ENCODE results near the gene CAMSAP1.

CAMSAP1 gene, protein sequence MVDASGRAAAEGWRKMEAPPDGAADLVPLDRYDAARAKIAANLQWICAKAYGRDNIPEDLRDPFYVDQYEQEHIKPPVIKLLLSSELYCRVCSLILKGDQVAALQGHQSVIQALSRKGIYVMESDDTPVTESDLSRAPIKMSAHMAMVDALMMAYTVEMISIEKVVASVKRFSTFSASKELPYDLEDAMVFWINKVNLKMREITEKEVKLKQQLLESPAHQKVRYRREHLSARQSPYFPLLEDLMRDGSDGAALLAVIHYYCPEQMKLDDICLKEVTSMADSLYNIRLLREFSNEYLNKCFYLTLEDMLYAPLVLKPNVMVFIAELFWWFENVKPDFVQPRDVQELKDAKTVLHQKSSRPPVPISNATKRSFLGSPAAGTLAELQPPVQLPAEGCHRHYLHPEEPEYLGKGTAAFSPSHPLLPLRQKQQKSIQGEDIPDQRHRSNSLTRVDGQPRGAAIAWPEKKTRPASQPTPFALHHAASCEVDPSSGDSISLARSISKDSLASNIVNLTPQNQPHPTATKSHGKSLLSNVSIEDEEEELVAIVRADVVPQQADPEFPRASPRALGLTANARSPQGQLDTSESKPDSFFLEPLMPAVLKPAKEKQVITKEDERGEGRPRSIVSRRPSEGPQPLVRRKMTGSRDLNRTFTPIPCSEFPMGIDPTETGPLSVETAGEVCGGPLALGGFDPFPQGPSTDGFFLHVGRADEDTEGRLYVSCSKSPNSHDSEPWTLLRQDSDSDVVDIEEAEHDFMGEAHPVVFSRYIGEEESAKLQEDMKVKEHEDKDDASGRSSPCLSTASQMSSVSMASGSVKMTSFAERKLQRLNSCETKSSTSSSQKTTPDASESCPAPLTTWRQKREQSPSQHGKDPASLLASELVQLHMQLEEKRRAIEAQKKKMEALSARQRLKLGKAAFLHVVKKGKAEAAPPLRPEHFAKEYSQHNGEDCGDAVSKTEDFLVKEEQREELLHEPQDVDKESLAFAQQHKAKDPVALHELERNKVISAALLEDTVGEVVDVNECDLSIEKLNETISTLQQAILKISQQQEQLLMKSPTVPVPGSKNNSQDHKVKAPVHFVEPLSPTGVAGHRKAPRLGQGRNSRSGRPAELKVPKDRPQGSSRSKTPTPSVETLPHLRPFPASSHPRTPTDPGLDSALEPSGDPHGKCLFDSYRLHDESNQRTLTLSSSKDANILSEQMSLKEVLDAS (N-terminal part only)

DNA sequence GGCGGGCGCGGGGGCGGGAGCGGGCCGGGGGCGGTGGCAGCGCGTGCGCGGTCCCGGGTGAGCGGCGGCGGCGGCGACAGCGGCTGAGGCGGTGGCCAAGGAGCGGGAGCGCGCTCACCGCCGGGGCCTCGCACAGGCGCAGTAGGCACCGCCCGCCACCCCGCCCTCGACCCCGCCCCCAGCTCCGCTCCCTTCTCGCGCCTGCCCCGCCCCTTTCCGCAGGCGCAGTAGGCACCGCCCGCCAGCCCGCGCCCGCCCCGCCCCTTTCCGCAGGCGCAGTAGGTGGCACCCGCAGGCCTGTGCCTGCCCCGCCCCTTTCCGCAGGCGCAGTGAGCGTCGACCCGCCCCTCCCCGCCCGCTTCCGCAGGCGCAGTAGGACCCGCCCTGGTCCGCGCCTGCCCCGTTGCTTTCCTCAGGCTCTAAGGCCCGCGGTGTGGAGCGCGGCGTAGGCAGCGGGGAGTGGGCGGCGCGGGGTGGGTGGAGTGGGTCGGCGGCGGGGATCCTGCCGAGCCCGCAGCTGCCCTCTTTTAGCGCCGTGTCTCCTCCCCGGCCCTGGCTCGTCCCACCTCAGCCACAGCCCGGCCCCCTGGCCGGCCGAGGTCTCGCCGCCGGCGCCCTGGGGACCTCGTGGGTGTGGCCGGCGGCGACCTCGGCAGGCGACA is at the start of gene CAMSAP1:
TSS of gene CAMSAP1 (minus strand) at position 116 of the 662 bp plus-strand sequence. CDS start 387 bp downstream, outside the sequence.
- peak within 1 kb of the TSS; percentile 64 for H3K9ac ChIP-seq (ENCODE audit: low read length)
- no peak within 1 kb of the TSS for H2AFZ ChIP-seq (ENCODE audit: low read depth, low read length)
- peak within 1 kb of the TSS; percentile 87 for H3K4me3 ChIP-seq (ENCODE audit: low read length)
- peak within 1 kb of the TSS; percentile 12; the same call in 1 of the 2 replicates for H3K27ac ChIP-seq (ENCODE audit: low read length)
- H3K36me3 ChIP-seq (replicated peaks; ENCODE audit: low read depth, low read length) = peaks cover 44% of the 10 kb centered on the region
- TF ChIP-seq, protein P1, sequence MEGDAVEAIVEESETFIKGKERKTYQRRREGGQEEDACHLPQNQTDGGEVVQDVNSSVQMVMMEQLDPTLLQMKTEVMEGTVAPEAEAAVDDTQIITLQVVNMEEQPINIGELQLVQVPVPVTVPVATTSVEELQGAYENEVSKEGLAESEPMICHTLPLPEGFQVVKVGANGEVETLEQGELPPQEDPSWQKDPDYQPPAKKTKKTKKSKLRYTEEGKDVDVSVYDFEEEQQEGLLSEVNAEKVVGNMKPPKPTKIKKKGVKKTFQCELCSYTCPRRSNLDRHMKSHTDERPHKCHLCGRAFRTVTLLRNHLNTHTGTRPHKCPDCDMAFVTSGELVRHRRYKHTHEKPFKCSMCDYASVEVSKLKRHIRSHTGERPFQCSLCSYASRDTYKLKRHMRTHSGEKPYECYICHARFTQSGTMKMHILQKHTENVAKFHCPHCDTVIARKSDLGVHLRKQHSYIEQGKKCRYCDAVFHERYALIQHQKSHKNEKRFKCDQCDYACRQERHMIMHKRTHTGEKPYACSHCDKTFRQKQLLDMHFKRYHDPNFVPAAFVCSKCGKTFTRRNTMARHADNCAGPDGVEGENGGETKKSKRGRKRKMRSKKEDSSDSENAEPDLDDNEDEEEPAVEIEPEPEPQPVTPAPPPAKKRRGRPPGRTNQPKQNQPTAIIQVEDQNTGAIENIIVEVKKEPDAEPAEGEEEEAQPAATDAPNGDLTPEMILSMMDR (IDR thresholded peaks at IDR 0.05; ENCODE audit: low read depth, low read length) = no peak
- no peak for TF ChIP-seq EZH2phosphoT487 (IDR thresholded peaks at IDR 0.05; ENCODE audit: low read depth)
- peak within 1 kb of the TSS; percentile 90 for H3K4me2 ChIP-seq (ENCODE audit: low read length)
- peaks cover 47% of the 10 kb centered on the region for H3K79me2 ChIP-seq (ENCODE audit: low read length)
- H3K27me3 ChIP-seq (ENCODE audit: low read depth, low read length) = no peaks in the 10 kb centered on the region
- H3K9me3 ChIP-seq (ENCODE audit: insufficient read depth, low read length) = no peaks in the 10 kb centered on the region
- no peaks in the 10 kb centered on the region for H4K20me1 ChIP-seq (ENCODE audit: insufficient read depth, low read length)
- peaks cover 20% of the 10 kb centered on the region for H3K4me1 ChIP-seq (ENCODE audit: low read length)

DNA sequence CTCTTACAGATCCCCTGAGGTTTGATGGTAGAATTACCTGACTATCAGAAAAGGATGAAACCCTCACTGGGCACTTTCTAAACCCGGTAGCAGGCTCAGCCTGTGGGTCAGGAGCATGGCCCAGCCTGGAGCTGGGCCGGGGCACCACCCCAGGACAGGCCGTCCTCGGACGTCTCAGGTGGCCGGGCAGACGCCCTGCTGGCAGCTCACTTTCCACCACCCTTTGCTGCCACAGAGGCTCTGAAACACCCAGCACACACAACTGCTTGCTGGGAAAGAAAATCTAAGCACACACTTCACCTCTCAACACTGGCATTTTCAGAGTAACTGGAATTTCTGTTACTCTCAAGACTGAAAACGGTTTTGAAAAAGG is 49.4 kb upstream of the CAMSAP1 start:
- no peak overlapping the region for H3K27ac ChIP-seq (ENCODE audit: low read length)
- H3K4me2 ChIP-seq (ENCODE audit: low read length) = no peak overlapping the region
- no peak overlapping the region for H3K4me3 ChIP-seq (ENCODE audit: low read length)
- H3K9me3 ChIP-seq (ENCODE audit: insufficient read depth, low read length) = no peaks in the 10 kb centered on the region
- peaks cover 10% of the 10 kb centered on the region for H3K4me1 ChIP-seq (ENCODE audit: low read length)
- no peak overlapping the region for H2AFZ ChIP-seq (ENCODE audit: low read depth, low read length)
- no peak overlapping the region for H3K9ac ChIP-seq (ENCODE audit: low read length)
- TF ChIP-seq, protein P1 (IDR thresholded peaks at IDR 0.05; ENCODE audit: low read depth, low read length) = no peak
- TF ChIP-seq EZH2phosphoT487 (IDR thresholded peaks at IDR 0.05; ENCODE audit: low read depth) = no peak
- peaks cover 56% of the 10 kb centered on the region for H3K79me2 ChIP-seq (ENCODE audit: low read length)
- H3K36me3 ChIP-seq (replicated peaks; ENCODE audit: low read depth, low read length) = peaks cover 15% of the 10 kb centered on the region
- no peaks in the 10 kb centered on the region for H3K27me3 ChIP-seq (ENCODE audit: low read depth, low read length)
- H4K20me1 ChIP-seq (ENCODE audit: insufficient read depth, low read length) = peaks cover 7% of the 10 kb centered on the region; the same call in 1 of the 2 replicates

DNA sequence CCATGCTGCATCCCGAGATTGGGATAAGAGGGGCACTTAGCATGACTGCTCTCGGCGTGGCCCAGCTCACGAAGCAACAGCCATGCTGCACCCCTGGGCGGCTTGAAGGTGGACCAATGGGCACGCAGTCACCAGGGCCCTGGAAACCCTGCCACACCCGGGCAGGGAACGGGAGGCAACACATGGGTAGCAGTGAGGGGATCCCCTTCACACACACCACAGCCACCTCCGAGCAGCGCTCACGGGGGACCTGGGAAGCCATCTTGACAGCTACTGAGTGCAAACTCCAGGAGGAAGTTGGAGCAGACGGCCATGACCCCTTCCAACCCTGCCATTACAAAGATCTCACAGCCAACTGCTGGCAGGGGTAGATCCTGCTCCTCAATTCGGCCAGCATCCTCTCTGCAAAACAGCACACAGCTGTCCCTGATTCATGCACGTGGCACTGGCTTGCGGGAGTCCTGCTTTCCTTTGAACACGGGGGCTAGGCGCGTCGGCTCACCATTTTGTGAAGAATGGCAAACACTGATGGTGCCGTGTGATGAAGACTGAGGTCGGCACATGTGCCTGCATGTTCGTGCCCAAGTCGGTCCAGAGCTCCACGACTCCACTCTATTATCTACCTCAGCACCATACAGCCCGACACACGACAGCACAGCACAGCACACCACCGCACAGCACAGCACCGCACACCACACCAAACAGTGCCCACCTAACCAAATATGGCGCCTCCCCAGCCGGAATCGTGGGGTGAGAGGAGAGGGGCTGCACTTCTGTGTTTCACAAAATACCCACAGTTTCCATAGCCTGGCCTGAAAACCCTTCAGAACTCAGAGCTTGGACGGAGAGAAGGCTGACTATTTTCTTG is 48.8 kb upstream of the CAMSAP1 start:
- Histone ChIP-seq H3K79me2 (ENCODE audit: low read length) (peaks cover 56% of the 10 kb centered on the region), H3K4me1 (ENCODE audit: low read length) (peaks cover 8% of the 10 kb centered on the region), H2AFZ (ENCODE audit: low read depth, low read length) (no peak overlapping the region), H3K4me3 (ENCODE audit: low read length) (no peak overlapping the region), H3K9ac (ENCODE audit: low read length) (no peak overlapping the region), H3K9me3 (ENCODE audit: insufficient read depth, low read length) (no peaks in the 10 kb centered on the region), H3K27ac (ENCODE audit: low read length) (no peak overlapping the region), H4K20me1 (ENCODE audit: insufficient read depth, low read length) (peaks cover 7% of the 10 kb centered on the region; the same call in 1 of the 2 replicates), H3K27me3 (ENCODE audit: low read depth, low read length) (no peaks in the 10 kb centered on the region), H3K36me3 (replicated peaks; ENCODE audit: low read depth, low read length) (peaks cover 15% of the 10 kb centered on the region), H3K4me2 (ENCODE audit: low read length) (no peak overlapping the region)
- TF ChIP-seq, protein P1 (IDR thresholded peaks at IDR 0.05; ENCODE audit: low read depth, low read length) = no peak
- TF ChIP-seq EZH2phosphoT487 (IDR thresholded peaks at IDR 0.05; ENCODE audit: low read depth) = no peak

All from OCI-LY3 (cell line).